NCI-H2107 (cell line): ENCODE results near the gene SLC12A4.

Experiments
- DNase-seq: peaks from one replicate; lab custom pipeline; 2025; lab: John Stamatoyannopoulos, UW

The SLC12A4 gene

GRCh38 chr16:67963292-67963661 lies 5.2 kb downstream of the SLC12A4 start:
- DNase-seq, result no peak

GRCh38 chr16:67962135-67962534 lies 6.3 kb downstream of the SLC12A4 start:
- no peak for DNase-seq

DNA sequence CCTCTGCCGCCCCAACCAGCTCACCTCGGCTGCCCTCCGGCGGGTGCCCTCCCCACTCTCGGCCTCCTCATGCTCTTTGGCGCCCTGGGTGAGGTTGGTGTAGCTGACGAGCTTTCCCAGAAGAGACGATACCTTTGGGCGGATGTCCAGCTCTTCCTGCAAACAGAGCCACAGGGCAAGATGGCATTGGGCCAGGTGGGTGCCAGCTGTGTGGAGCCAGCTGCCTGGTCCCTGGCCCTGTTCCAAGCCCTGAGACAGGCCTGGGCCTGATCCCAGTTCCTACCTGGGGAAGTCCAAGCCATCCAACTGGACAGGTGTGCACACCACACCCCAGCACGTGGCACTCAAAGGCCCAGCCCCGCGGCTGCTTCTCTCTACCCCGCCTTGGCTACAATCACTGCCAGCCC lies 6.9 kb downstream of the SLC12A4 start:
- peak; percentile 86 for DNase-seq

DNA sequence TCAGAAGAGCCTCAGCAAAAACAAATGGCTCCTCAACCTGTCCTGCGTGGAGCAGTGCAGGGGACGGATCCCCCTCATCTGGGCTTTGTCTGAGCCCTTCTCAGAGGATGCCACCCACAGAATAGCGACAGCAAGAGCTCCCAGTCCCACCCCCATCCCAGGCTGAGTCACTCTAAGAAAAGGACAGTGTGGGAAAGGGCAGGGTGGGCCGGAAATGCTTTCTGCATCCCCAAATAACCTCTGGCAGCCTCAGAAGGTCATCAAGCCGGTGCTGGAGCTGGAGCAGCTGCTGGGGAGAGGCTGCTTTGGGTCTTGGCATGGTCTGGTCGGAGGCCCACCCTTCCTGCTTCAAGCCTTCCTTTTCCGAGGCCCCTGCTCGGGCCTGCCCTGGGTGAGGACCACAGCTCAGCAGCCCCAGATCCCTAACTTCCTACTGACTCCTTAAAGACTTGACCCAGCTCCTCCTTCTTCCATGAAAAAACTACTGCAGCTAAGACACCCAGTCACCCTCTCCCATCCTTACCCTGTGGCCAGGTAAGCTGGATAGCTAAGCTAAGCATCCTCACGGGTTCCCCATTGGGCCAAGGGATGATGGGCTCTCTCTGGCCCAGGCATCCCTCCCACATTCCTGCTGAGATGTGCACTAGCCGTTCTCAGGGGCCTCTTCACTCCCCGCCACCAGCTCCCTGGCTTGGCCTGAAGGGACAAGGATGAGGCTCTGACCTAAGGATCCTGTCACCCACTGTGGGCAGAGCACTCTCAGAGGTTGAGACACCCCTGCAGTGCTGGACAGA lies 8.7 kb downstream of the SLC12A4 start:
- no peak for DNase-seq

DNA sequence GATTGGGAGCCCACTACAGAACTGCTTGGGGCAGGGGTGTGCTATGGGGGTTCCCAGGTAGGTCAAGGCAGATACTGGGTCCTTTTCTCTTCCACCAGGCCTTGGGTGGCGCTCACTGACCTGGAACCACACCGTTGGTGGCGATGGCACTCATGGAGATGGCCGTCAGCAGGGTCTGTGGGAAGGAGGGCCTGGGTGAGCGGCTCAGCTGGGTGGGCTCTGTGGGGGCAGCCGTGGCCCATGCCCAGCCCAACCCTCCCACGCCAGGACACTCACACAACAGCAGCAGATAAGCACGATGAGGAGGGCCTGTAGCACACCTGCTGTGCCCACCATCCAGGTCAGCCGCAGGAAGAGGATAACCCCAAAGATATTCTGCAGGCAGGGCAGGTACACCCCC lies 10.8 kb downstream of the SLC12A4 start:
- DNase-seq, result no peak

- no peak for DNase-seq
Observed at GRCh38 chr16:67954421-67955196, 13.8 kb downstream of the SLC12A4 start.

- DNase-seq, result no peak
Observed at GRCh38 chr16:67953641-67954375, 14.6 kb downstream of the SLC12A4 start.

DNA sequence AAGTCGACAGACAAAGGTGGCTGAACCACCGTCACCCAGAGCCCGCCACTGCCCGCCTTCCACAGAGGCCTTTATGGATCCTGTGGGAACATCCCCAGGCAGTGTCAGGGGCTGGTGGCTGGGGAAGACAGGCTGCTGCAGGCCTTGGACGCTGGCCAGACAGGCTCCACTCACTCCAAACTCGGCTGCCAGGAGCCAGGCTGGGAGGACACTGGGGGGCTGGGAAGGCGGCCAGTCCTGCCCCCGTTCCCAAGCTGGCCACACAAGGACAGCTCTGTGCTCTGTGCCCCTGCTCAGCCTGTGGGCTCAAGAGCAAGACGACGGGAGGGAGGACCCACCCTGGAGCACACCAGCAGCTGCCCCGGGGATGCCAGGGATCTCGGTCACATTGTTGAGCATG lies 17.0 kb downstream of the SLC12A4 start:
- DNase-seq, result no peak

- DNase-seq, result no peak
Observed at GRCh38 chr16:67950335-67950843, 18.0 kb downstream of the SLC12A4 start.

- DNase-seq, result no peak
Observed at GRCh38 chr16:67949645-67950044, 18.8 kb downstream of the SLC12A4 start.

GRCh38 chr16:67948015-67948414 lies 20.4 kb downstream of the SLC12A4 start:
- no peak for DNase-seq

DNA sequence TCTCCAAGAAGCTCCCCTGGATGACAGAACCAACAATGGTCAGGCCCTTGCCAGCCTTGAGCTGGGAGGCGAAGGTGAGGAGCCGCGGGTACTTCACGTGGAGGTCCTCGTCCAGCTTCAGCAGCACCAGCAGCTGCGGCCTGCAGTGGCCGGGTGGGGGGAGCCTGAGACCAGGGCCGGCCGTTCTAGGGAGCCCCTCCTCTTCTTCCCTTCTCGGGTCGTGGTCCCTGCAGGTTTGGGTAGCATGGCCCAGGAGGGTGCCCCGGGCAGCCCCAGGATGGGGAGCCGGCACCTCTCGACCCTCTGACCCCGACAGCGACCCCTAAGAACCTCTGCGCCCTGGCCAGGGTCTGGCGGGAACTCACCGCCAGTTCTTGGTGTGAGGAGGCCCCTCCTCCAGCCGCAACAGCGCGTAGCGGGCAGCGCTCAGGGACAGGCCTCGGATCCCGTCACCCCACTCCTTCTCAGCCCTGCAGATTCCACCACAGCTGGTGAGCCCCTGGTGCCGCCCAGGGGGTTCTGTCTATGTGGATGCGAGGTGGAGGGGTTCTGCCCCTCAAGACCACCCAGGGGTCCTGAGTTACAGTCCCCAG lies 21.4 kb downstream of the SLC12A4 start:
- no peak for DNase-seq

DNA sequence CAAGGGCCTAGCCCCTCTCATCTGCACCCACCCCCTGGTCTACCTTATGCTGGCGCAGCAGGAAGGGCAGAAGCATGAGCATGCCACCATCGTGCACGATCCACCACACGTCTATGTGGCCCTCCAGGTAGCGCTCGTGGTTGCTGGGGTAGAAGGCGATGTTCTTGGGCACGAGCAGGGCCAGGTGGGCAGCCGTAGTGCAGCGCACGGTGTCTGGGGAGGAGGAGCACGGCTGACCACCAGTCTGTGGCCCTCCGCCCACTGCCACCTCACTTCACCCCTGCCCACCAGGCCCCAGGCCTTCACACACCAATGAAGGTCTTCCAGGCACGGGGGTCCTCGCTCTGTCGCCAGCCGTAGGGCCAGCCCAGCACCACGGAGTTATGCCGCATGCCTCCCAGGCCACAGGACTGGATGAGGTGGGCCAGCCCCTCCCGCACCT lies 22.3 kb downstream of the SLC12A4 start:
- no peak for DNase-seq

DNA sequence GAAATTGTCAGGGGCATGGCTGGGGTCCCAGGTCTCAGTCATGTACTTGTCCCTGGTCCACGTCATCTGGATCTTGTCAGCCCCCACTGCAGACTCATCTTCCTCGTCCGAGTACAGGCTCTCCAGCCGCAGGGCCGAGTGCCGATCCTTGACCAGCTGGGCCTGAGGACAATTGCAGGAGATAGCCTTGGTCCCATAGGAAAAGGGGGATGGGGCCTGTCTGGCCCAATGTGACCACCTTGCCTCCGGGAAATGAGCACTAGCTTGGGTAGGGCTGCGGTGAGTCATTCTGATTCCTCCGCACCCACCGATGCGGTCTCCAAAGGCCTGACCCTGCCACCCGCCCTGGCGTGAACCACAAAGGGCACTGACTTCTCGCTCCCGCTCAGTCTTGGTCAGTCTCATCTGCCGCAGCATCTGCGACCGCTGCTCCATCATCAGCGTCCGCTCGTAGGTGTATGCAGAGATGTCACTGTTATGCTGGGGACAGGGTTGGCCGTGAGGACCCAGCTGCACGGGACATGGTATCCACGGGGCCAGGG lies 23.0 kb downstream of the SLC12A4 start:
- no peak for DNase-seq

DNA sequence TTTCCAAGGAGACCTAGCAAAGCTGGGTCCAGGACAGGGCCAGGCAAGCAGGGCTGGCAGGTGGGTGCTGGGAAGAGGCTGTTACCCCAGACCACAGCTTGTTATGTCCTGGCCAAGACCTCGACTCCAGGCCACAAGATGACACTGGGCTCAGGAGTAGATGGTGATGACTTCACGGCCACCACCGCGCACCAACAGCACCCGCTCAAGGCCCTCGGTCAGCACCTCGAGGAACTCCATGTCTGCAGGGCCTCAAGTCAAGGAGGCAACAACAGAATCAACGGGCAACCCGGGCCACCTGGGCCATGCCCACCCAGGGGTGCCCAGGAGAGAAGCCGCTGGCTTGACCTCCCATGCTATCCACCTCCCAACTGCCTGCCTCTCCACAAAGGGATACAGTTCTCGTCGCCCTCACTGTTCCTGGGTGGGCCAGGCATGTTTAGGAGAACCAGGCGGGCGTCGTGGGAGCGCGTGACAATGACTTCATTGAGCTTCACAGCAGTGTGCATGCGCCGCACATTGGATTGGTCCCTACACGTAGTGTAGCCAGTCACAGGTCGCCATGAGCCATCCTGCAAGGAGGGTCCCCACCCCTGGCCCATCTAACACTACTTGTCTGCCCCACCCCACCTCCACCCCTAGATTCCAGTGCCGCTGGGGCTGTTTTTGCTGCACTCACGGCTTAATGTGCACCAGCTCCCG lies 23.6 kb downstream of the SLC12A4 start:
- no peak for DNase-seq

DNA sequence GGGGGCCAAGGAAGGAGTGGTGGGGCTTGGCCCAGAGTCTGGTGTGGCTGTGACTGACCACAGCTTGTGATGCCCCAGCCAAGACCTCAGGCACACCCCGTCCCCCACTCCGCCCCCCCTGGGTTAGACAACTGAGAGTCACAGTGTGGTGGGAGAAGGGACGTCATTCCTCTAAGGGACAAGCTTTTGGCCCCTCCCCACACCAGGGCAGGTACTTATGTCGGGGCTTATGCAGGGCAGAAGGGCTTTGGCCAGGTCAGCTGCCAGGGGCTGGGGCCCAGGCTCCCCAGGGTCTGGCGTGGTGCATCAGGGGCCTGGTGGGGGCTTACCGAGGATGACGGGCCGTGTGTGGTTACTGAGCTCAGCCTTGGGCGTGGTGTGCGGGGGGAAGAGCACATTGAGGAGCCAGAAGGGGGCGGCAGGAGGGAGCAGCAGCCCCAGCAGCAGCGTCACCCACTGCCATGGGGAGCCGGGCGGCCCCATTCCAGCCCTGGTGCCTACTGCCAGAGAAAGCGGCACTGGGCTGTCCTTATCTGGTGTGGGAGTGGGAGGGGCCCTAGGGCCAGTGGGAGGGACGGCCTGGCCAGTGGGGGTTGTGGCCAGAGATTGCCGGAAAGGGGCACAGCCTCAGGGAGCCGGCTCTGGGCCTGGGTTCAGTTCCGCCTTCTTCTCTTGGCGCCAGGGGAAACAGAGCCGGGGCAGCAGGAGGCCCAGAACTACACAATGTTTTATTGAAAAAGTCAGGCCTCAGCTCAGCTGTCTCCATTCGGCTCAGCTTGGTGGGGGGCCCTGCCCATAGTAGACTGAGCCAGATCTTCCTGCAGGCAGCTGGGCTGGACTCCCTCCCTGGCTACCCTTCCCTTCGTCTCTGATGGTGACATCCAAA lies 24.6 kb downstream of the SLC12A4 start, which contains the start of gene LCAT:
Gene LCAT (minus strand): TSS at position 502 of the 886 bp plus-strand sequence. CDS start 19 bp downstream, at position 483.
- no peak for DNase-seq

GRCh38 chr16:67943256-67943618 lies 25.2 kb downstream of the SLC12A4 start:
- DNase-seq, result no peak

DNA sequence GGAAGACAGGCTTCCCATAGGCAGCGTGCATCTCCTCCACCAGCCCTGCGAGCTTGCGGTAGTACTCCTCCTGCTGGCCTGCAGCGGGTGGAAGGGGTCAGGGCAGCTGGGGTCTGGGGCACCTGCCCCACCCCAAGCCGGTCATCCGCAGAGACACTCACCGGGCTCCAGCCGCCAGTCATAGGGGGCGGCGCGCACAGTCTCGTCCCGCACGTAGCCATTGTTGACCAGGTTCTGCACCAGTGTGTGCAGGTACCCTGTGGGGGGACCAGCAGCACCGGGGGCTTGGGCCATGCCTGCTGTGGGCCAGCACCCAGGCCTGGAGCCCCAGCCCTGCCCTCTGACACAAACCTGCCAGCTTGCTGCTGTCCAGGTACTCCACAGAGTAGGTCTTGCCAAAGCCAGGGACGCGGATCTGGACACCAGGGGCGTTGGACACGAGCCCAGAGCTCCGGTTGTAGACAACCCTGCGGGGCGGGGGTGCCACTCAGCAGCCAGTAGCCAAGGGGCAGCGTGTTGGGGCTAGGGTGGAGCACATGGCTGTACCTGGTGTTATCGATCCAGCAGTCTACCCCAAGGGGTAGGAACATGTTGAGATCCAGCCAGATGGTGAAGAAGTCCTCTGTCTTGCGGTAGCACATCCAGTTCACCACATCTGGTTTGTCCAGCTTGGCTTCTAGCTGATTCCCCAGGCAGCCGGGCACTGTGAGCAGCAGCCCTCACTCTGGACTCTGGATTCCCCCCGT lies 25.8 kb downstream of the SLC12A4 start:
- no peak for DNase-seq

- DNase-seq, result no peak
Observed at GRCh38 chr16:67942200-67942509, 26.3 kb downstream of the SLC12A4 start.
